H1 (cell line): Measurements from ENCODE around the gene DOCK10. TPM values are rescaled to one million over a fixed set of nuclear protein-coding genes. Genes with fewer than 3 reads are reported as not detected.

Source experiments
- CEBPB ChIP-seq: IDR thresholded peaks from 2 replicates; pipeline ENCODE4 v1.6.1; 2012; ENCODE audit warnings: low read depth, low read length
- EP300 ChIP-seq, 2 experiments: IDR thresholded peaks; 1 replicate in 1 of 2; 2 replicates in 1 of 2; pipeline ENCODE4 v1.6.1; 2011 to 2012; ENCODE audit warnings: low read depth in 2 of 2, low read length in 2 of 2, mild to moderate bottlenecking in 2 of 2, borderline replicate concordance in 1 of 2, inconsistent platforms in 1 of 2, moderate library complexity in 1 of 2
- HDAC6 ChIP-seq: IDR thresholded peaks from one replicate; pipeline ENCODE4 v1.7.1; 2012; ENCODE audit warnings: low read depth, mild to moderate bottlenecking, inconsistent platforms, low read length, moderate library complexity
- KDM1A ChIP-seq: fragments of 200-600, 300-600 bp; sonication (generic); IDR thresholded peaks from 2 replicates; pipeline ENCODE4 v1.7.1; 2016; ENCODE audit warnings: mild to moderate bottlenecking, low read length, borderline replicate concordance
- RXRA ChIP-seq: IDR thresholded peaks from 2 replicates; pipeline ENCODE4 v1.6.1; 2011; ENCODE audit warnings: low read depth, mild to moderate bottlenecking, low read length, moderate library complexity; ENCODE audit not compliant: insufficient read depth
- ZNF274 ChIP-seq: IDR thresholded peaks from 2 replicates; pipeline ENCODE4 v1.7.0; 2012; ENCODE audit warnings: low read length, borderline replicate concordance; ENCODE audit errors: extremely low read depth
- polyA plus RNA-seq, 7 experiments: library from polyadenylated mRNA; depleted of rRNA in 3 of 7; stranded (reverse) in 5 of 7; unstranded in 2 of 7; fragments of >200 nt in 5 of 7; fragments of 200-250 nt in 2 of 7; gene quantifications; 1 replicate in 5 of 7; 2 replicates in 1 of 7; 4 replicates in 1 of 7; pipeline versions ENCODE4 v1.2.1 to v1.2.3, GENCODE V29; 2011 to 2013; ENCODE audit warnings: missing spikeins in 2 of 7, mixed read lengths in 2 of 7
- total RNA-seq: library from RNA; stranded (reverse); fragmentation: NEBNext Ultra II Directional; extraction: Animal tissue kit (Norgen Biotek cat#: 25700); gene quantifications from 2 replicates; pipeline ENCODE4 v1.2.1, GENCODE V29; 2021
- TF ChIP-seq, protein P1 (sequence below): fragments of 300-600 bp; sonication (generic); IDR thresholded peaks from 2 replicates; pipeline ENCODE4 v1.7.1; 2012; ENCODE audit warnings: low read length, moderate library complexity, mild to moderate bottlenecking, inconsistent platforms; ENCODE audit not compliant: insufficient replicate concordance
- TF ChIP-seq, protein P2 (sequence below): IDR thresholded peaks from 2 replicates; pipeline ENCODE4 v1.6.1; 2012; ENCODE audit warnings: low read length, inconsistent platforms

DOCK10 gene
- total and polyA plus RNA-seq, 2 of the 8 experiments (the other 6 are each of a cell fraction or from before 2014, with no cell fraction given): 0.33 to 1.6 TPM

DNA sequence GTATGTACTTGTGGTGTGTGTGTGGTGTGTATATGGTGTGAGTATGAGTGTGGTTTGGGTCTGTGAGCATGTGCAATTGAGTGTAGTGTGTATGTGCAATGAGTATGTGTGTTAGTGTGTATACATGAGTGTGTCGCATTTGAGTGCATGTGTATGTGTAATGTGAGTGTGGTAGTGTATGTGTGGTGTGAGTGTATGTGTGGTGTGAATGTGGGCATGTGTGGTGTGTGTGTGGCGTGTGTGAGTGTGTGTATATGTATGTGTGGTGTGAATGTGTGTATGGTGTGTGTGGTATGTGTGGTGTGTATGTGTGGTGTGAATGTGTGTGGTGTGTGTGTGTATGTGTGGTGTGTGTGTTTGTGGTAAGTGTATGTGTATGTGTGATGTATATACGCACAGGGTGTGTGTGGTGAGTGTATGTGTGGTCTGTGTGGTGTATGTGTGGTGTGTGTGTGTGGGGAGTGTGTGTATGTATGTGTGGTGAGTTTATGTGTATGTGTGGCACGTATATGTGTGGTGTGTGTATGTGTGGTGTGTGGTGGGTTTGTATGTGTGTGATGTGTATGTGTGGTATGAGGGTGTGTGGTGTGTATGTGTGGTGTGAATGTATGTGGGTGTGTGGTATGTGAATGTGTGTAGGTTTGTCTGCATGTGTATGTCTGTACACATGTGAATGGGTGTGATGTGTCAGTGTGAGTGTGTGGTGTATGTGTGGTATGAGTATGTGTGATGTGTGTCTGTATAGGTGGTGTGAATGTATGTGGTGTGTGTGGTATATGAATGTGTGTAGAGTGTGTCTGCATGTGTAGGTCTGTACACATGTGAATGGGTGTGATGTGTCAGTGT is 123.4 kb downstream of the DOCK10 start (continued):
- TF ChIP-seq, protein P1, sequence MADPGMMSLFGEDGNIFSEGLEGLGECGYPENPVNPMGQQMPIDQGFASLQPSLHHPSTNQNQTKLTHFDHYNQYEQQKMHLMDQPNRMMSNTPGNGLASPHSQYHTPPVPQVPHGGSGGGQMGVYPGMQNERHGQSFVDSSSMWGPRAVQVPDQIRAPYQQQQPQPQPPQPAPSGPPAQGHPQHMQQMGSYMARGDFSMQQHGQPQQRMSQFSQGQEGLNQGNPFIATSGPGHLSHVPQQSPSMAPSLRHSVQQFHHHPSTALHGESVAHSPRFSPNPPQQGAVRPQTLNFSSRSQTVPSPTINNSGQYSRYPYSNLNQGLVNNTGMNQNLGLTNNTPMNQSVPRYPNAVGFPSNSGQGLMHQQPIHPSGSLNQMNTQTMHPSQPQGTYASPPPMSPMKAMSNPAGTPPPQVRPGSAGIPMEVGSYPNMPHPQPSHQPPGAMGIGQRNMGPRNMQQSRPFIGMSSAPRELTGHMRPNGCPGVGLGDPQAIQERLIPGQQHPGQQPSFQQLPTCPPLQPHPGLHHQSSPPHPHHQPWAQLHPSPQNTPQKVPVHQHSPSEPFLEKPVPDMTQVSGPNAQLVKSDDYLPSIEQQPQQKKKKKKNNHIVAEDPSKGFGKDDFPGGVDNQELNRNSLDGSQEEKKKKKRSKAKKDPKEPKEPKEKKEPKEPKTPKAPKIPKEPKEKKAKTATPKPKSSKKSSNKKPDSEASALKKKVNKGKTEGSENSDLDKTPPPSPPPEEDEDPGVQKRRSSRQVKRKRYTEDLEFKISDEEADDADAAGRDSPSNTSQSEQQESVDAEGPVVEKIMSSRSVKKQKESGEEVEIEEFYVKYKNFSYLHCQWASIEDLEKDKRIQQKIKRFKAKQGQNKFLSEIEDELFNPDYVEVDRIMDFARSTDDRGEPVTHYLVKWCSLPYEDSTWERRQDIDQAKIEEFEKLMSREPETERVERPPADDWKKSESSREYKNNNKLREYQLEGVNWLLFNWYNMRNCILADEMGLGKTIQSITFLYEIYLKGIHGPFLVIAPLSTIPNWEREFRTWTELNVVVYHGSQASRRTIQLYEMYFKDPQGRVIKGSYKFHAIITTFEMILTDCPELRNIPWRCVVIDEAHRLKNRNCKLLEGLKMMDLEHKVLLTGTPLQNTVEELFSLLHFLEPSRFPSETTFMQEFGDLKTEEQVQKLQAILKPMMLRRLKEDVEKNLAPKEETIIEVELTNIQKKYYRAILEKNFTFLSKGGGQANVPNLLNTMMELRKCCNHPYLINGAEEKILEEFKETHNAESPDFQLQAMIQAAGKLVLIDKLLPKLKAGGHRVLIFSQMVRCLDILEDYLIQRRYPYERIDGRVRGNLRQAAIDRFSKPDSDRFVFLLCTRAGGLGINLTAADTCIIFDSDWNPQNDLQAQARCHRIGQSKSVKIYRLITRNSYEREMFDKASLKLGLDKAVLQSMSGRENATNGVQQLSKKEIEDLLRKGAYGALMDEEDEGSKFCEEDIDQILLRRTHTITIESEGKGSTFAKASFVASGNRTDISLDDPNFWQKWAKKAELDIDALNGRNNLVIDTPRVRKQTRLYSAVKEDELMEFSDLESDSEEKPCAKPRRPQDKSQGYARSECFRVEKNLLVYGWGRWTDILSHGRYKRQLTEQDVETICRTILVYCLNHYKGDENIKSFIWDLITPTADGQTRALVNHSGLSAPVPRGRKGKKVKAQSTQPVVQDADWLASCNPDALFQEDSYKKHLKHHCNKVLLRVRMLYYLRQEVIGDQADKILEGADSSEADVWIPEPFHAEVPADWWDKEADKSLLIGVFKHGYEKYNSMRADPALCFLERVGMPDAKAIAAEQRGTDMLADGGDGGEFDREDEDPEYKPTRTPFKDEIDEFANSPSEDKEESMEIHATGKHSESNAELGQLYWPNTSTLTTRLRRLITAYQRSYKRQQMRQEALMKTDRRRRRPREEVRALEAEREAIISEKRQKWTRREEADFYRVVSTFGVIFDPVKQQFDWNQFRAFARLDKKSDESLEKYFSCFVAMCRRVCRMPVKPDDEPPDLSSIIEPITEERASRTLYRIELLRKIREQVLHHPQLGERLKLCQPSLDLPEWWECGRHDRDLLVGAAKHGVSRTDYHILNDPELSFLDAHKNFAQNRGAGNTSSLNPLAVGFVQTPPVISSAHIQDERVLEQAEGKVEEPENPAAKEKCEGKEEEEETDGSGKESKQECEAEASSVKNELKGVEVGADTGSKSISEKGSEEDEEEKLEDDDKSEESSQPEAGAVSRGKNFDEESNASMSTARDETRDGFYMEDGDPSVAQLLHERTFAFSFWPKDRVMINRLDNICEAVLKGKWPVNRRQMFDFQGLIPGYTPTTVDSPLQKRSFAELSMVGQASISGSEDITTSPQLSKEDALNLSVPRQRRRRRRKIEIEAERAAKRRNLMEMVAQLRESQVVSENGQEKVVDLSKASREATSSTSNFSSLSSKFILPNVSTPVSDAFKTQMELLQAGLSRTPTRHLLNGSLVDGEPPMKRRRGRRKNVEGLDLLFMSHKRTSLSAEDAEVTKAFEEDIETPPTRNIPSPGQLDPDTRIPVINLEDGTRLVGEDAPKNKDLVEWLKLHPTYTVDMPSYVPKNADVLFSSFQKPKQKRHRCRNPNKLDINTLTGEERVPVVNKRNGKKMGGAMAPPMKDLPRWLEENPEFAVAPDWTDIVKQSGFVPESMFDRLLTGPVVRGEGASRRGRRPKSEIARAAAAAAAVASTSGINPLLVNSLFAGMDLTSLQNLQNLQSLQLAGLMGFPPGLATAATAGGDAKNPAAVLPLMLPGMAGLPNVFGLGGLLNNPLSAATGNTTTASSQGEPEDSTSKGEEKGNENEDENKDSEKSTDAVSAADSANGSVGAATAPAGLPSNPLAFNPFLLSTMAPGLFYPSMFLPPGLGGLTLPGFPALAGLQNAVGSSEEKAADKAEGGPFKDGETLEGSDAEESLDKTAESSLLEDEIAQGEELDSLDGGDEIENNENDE: no peak
- TF ChIP-seq RXRA: no peak
- no peak for TF ChIP-seq KDM1A
- no peak for TF ChIP-seq CEBPB
- no peak for TF ChIP-seq EP300 (IDR thresholded peaks at IDR 0.05; ENCODE audit: borderline replicate concordance in 1 of 2, low read depth in 2 of 2, low read length in 2 of 2)
- TF ChIP-seq HDAC6: no peak
- TF ChIP-seq ZNF274: no peak
- TF ChIP-seq, protein P2, sequence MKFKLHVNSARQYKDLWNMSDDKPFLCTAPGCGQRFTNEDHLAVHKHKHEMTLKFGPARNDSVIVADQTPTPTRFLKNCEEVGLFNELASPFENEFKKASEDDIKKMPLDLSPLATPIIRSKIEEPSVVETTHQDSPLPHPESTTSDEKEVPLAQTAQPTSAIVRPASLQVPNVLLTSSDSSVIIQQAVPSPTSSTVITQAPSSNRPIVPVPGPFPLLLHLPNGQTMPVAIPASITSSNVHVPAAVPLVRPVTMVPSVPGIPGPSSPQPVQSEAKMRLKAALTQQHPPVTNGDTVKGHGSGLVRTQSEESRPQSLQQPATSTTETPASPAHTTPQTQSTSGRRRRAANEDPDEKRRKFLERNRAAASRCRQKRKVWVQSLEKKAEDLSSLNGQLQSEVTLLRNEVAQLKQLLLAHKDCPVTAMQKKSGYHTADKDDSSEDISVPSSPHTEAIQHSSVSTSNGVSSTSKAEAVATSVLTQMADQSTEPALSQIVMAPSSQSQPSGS: no peak
